Measurements from ENCODE around the gene TSPAN18.

The TSPAN18 gene

DNA sequence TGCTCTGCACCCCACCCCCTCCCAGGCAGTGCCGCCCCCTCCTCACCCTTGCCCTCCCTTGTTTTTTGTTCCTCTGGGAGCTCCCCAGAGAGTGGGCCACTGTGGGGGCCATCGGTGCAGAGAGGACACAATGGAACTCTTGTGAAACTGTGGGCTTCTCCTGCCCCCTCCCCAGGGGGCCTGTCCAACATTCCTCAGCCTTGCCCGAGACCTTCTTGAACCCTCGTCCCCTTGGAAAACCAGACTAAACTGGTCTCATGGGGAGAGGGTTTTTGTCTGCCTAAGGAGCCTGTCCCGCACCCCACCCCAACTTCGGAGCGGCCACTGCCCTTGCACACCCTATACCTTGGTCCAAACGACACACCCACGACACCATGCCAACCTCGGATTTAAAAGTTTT lies 72.2 kb downstream of the TSPAN18 start:
- ATAC-seq, result no peak

DNA sequence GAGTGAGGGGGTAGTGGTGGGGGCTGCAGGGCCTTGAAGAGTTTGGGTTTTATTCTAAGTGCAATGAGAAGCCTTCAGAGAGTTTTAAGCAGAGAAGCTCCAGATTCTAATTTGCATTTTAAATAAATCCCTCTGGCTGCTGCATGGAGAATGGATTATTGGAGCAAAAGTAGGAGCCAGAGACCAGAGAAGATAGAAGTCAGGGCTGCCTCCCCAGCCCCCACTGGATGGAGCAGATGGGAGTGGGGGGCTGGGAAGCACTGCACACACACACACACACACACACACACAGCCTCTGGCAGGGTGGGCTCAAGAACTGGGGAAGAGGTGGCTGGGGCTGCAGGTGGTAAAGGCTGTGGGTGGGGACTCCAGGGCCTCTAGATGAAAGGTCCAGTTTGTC lies 75.6 kb downstream of the TSPAN18 start:
- ATAC-seq, result no peak

DNA sequence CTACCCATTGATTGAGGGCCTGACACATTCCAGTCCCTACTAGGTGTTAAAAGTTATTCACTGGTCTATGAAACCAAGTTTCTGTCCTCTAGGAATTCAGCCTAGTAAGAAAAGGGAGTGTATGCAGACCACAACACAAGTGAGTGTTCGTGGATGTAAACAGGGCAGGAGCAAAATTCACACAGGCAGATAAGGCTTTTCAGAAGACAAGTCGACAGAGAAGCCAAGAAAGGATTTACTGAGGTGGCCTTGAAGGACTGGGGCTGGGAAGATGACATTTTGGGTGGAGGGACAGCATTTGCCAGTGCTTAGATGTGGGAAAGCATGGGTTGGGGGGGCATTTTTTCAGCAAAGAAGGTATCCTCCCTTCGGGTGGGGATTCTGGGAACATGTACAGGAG lies 76.2 kb downstream of the TSPAN18 start:
- ATAC-seq, result no peak

DNA sequence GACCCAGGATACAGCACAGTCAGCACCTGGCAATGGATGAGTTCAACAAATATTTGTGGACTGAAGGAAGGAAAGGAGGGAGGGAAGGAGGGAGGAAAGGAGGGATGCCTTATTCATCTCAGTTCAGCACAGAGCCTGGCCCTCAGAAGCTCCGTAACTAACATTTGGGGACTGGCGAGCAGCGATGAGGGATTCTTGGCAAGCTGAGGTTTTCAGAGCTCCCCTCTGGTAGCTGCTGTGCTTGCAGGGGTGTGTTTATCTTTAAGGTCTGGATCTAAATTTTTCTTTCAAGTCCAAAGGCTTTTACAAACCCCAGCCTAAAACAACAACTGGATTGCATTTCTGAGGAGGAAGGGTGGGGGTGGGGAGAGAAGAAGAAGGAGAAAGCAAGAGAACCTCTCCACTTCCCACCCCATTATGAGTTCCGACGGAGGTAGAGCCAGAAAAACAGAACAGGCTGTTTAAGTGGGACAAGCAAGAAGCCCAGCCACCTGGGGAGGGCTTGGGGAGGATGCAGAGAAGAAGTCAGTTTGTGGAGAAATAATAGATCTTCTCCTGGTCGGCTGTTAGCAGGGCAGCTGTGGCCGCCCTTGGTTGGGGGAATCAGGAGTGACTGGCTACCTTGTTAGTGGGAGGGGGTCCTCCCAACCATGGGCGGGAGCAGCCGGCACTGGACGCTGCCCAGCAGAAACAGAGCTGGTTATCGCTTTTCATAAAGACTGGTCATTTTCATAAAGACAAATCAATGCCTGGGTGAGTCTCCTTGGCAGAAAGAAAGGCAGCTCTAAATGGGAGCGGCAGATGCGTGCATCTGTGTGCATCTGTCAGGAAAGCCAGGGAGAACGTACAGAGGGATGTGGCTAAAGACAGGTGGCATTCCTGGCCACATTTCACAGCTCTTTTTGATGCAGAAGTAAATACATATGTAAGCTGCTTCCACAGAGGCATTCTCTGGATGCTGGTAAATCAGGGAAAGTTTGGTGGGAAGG lies 78.0 kb downstream of the TSPAN18 start:
- no peak for ATAC-seq

DNA sequence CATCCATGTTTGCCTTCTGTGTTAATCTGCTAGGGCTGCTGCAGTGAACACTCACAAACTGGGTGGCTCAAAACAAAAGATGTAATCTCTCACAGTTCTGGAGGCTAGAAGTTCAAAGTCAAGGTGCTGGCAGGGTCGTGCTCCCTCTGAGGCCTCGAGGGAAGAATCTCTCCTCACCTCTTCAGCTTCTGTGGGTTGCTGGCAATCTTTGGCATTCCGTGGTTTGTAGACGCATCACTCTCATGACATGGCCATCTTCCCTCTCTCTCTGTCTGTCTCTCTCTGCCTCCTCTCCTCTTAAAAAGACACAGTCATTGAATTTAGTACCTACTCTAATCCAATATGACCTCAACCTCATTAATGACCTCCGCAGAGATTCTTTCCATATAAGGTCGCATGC lies 78.8 kb downstream of the TSPAN18 start:
- no peak for ATAC-seq

DNA sequence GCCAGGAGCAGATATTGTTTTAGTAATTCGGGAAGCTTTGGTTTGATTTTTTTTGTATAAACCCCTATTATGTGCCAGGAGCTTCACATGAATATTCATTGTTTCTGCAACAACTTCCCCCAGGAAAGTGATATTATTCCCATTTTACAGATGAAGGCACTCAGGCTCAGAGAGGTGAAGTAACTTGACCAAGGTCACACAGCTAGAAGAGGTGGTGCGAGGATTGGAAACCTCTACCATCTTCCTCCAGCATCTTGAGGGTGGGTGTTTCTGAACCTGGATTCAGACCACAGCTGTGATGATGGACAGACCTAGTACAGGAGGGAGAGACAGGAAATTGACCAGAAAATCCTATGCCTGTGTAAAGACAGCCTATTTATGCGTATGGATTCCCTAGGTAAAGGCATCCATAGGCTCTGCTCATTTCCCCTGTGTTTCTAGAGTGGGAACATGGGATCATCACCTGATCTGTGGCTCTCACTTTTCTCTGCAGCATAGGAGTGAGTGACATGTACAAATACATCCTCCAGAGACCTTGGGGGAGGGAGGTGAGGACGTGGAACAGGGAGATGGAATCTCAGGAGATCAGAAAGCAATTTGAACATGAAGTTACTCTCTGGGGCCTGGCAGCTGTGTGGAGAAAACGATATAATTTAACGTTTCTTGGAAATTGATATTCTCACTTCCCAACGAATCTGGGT lies 81.4 kb downstream of the TSPAN18 start:
- no peak for ATAC-seq

DNA sequence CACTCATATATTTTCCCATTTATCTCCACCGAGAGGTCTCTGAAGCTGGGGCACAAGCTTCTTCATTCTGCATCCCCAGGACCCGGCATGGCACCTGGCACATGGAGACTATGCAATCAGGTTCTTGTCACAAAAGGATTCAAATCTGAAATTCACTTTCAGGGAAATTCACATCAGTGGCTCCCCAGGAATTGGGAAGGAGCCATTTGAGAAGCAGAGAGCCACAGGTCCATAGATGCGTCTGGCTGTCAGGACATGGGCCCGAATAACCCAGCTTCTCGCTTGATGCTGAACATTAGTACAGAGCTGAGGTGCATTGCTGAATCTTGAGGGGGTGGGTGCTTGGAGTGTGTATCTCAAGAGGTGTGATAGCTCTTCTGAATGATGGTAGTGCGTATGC lies 82.5 kb downstream of the TSPAN18 start:
- no peak for ATAC-seq

DNA sequence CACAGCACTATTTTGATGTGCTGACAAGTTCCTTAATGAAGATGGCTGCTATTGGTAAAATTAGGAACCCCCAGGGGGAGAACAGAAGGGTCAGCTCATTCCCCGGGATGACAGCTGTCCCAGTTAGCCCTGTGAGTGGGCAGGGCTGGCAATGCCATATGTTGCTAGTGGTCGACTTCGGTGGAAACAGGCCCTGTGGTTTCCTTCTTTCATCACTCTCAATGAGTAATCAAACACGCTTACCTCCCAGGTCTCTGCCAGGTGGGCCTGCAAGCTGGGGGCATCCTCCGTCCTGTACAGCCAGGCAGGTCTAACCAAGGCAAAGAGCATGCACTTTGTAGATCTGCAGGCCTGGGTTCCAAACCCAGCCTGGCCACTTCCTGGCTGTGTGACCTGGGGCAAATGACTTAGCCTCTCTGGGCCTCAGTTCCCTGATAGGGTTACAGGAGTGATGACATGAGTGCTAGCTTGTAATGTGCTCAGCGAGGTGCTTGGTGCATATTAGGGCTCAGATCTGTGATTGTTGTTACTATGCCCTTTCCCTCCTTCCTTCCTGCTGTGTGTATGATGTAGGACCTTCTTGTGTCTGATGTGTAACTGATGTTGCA lies 85.2 kb downstream of the TSPAN18 start:
- no peak for ATAC-seq

DNA sequence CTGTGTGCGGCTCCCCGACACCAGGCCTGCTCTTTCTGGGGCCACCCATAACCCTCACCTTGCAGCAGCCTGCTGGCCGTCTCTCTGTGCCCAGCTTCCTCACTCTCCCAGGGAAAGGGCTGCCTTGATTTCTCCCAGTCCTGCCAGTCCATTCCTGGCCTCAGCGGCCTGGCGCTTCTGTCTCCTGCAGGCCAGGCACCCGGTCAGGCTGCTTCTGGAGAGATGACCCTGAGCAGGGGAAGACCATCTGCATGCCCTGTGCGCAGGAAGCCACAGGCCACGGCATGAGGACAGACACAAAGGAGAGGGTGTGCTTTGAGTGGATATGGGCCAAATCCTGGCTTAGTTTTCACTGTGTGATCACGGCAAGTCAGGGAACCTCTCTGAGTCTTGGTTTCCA lies 86.2 kb downstream of the TSPAN18 start:
- no peak for ATAC-seq

DNA sequence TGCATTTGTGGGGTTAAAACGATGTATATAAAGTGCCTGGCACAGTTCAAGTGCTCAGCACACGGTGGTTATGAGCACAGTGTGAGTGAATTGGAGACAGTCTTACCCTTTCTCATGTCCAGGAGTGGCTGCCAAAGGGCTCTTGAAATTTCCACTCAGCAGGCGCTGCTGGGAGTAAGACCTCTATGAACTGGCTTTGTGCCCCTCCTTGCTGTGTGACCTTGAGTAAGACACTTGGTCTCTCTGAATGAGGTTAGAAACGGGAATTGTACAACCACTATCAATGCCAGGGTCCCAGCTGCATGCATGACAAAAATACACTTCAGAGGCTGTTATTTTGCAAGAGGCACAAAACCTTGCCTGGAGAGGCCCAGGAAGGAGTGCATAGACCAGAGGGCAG lies 86.6 kb downstream of the TSPAN18 start:
- ATAC-seq, result no peak

DNA sequence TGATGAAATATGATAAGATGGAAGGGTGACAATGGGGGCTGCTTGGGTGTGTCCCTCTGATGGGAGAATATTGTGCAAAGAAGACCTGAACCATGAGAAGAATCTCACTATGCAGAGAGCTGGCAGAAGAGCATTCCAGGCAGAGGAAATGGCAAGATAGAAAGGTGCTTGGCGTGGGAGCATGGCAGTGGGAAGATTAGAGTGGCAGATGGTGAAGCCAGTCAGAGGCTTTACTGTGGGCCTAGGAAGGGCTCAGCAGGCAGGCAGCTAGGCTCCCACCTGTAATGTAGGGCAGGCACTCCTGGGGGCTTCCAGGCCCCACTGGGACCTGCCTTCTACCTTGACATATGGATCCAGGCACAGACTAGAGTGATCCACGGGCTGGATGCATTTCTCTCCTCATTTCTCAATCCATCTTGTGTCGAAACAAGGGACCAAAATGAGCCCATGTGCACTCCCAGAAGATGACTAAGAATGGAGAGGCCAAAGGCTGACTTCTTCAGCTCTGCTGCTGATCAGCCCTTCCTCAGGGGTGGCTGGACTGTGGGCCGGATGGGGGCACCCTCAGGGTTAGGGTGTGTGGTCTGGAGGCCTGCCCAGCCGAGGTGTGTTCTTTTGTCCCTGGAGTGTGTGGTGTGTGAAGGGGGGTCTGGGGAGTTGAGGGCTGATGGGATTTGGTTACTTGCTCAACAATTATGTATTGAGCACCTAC lies 88.3 kb downstream of the TSPAN18 start:
- no peak for ATAC-seq

DNA sequence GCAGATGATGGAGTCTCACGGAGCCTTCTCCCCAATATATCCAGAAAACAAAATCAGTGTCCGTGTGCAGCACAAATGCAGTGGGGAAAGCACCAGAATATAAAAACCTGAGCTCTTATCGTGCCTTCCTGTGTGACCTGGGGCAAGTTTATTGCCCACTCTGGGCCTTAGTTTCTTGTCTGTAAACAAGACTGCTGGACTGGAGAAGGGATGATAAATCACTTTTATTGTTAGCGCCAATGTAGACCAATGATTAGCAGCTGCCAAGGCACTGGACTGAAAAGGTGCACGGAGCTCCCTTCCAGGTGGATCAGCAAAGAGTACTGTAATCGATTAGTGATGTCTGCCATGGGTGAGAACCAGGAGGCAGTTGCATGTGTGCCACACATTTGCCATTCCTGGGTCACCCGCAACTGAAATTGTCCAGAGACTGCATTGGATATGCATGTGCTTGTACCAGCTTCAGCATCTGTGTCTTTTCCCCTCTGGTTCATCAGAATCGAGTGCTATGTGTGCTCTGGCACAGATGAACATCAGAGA lies 89.2 kb downstream of the TSPAN18 start:
- ATAC-seq, result no peak

DNA sequence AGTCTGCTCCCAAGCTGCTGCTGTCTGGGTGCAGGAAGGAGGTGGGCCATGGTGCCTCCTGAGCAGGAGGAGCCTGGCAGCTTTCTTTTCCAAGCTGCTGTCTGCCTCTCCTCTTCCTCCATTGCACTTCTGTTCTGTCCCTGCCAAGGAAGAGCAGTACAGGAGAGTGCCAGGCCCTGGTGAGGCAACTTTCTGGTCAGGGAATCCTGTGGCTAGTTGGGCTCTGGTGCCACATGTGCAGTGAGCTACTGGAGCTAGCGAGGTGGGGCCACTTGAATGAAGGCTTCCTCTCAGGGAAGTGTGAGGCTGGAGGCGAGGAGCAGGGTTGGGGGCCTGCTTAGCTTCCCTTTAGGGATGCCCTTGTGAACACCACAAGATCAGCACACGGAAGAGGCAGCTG lies 90.0 kb downstream of the TSPAN18 start:
- ATAC-seq, result no peak

DNA sequence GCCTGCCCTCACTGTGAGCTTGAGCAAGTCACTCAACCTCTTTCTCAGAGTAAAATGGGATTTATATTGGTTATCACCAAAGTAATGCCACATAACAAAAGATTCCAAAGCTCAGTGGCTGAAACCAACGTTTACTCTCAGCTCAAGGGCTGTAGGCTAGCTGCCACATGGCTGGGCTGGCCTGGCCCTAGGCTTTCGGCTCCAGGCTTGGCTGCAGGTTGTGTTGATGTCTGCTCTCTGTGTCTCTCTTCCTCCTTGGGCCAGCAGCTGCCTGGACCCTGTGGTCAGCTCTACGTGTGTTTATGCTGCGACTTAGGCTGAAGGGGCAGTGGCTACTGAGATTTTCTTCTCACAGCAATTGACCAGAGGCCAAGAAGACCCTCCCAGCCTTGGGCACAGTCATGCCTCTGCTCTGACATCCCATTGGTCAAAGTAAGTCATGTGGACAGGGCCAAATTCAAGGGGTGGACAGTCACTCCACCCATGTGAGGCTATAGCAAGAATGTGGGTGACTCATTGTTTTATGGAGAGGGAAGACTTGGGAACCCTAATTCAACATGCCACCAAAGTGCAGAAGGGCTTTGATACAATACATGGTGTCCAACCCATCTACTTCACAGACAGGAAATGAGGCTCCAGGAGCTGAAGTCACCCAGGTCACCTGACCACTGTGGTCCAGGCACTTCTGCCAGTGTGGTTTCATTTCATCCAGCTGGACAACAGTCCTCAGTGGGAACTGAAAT lies 90.6 kb downstream of the TSPAN18 start:
- ATAC-seq, result no peak

DNA sequence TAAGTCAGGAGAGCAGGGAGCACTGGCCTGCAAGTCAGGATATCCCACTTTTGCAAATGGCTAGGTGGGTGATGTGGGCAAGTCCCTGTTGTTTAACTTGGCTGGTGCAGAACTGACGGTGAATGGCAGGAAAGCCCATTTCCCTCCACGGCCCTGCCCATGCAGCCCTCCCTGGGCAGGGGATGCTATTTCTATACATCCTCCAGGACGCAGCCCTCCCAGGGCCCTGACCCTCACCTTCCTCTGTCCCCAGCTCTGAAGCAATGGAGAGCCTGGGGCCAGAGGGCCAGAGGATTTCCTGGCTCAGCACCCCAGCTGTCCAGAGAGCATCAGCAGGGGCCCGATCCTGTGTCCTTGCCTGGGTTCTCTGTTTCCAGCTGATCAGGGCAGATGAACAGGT lies 91.3 kb downstream of the TSPAN18 start:
- ATAC-seq, result no peak

DNA sequence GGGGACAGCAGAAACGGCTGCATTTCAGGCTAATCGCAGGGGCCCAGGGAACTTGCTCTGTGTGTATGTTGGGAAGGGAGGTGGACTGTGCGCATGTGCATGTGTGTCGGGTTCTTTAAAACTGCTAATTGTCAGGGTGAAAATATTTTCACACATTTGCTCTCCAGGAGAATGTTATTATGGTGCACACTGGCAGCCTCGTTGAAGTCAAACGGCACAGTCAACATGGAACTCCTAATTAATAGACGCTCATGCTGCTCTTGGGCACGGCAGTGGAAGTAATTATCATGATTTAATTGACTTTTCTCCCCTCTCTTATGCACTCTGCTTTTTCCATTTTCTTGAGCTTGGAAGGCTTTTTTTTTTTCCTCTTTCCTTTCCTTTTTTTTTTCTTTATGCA lies 92.6 kb downstream of the TSPAN18 start:
- ATAC-seq, result no peak

DNA sequence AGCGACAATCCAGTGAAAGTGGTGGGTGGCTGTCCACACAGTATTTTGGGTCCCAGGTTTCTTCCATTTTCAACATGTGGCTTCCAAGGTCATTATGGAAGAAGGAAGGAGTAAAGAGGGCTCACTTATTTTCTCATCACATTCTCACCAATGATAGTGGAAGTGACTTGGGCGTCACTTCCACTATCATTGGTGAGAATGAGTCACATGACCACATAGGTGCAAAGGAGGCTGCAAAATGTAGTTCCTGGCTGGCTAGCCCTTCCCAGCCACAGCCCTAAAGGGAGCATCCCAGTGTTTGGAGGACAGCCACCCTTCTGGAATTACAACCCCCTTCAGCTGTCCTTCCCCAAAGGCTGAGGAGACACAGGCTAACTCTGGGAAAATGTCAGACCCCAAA lies 95.6 kb downstream of the TSPAN18 start:
- no peak for ATAC-seq

DNA sequence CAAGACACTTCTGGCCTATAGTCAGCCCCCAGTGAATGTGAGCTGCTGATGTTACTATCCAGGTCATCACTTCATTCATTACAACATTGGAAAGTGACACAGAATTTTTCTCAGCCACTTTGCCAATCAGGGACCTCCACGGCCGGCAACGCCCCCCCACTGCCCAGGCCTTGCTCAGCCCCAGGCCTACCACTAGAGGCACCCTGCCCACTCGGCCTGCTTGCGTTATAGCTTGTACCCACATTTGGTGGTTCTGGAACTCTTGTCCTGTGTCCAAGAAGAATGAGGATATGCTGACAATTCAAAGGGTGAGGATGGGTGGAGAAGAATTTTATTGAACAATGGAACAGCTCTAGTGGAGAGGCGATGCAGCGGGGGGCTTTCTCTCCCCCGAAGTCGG lies 96.2 kb downstream of the TSPAN18 start:
- no peak for ATAC-seq

DNA sequence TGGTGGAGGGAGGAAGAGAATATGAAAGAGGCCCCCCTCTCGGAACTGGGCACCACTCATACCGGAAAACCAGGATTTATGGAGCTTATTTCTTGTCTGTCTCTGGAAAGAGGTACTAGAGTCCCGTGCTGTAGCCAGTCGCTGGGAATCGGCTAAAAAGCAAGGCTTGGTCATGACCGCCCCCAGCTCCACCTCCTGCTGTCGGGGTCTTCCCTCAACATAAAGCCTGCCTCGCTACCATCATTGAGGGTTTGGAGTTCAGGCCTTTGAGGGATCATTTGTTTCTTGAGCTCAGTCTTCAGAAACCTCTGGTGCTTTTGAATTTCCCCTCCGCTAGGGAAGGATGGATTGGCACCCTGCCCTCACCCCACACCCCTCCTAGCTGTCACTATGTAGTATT lies 97.1 kb downstream of the TSPAN18 start:
- ATAC-seq, result no peak

DNA sequence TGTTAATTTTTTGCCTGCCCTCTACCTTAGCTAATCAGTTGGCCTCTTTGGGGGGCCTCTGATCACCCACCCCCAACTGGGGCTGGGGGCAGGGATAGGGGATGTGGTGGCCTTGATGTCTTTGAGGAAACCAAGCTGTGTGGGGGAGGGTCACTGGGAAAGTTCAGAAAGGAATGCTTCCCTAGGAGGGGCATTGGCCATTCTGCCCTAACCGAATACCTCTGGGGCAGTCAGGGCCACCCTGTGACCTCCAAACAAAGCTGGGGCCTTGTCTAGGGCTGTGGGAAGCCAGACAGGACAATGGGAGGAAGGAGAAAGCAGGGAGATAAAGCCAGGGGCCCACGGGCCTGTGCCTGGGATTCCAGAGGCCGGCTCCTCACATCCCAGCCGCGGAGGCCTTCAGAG lies 97.5 kb downstream of the TSPAN18 start:
- ATAC-seq, result no peak

DNA sequence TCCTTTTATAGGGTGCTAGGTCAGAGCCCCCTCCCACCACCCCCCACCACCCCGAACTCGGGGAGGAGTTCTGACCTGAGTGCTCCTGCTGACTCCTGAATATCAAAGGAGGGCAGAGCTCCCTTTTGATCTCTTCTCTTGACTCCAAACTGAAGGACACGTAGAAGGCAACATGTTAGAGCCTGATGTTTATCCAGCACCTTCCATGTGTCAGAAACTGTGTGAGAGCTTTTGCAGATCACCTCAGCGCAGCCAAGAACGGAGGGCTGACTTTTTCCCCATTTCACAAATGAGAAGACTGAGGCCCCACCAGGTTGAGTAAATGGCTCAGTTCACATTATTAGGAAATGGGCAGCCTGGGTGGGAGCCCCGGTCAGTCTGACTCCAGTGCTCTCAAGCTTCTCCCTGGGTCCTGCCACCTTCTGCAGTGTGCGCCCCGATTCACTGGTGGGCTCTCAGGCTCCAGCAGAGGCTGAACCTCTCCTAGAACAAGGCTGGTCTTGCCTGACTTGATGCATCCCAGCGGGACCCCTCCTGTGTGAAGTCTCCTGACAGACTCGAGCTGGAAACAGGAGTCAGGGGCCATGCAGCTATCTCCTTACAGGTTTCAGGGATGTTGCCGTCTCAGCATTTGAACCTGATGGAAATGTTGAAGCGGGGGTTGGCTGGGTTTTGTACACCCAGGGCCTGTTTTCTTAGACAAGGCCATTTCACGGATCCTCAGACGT lies 98.5 kb downstream of the TSPAN18 start:
- no peak for ATAC-seq
